WERI-Rb-1 (cell line): ENCODE results near the gene SCYGR5.
"Not testable (repeated sequence)": the region's sequence is repeated elsewhere in the genome, so short reads cannot be mapped to it uniquely, and the experiment has no call there.

Experiments used
- DNase-seq: peaks from one replicate; pipeline ENCODE4 v3.0.0-alpha.2; 2020
- H3K27ac ChIP-seq: fragments of 250-450 bp; sonication (Bioruptor Pico); 2 replicates; pipeline ENCODE4 v1.5.1; 2020; ENCODE audit warnings: mild to moderate bottlenecking, moderate library complexity
- H3K27me3 ChIP-seq: fragments of 250-450 bp; sonication (Bioruptor Pico); 2 replicates; pipeline ENCODE4 v1.5.1; 2021; ENCODE audit warnings: mild to moderate bottlenecking, low read depth, moderate library complexity; ENCODE audit not compliant: insufficient read depth, severe bottlenecking
- H3K36me3 ChIP-seq: fragments of 250-450 bp; sonication (Bioruptor Pico); 2 replicates; pipeline ENCODE4 v1.5.1; 2020; ENCODE audit warnings: mild to moderate bottlenecking, moderate library complexity
- H3K4me3 ChIP-seq: 2 replicates; pipeline ENCODE4 v1.5.1; 2011; ENCODE audit warnings: low read depth, mild to moderate bottlenecking, control low read depth, low read length
- H3K9me3 ChIP-seq: fragments of 250-450 bp; sonication (Bioruptor Pico); 2 replicates; pipeline ENCODE4 v1.5.1; 2021; ENCODE audit warnings: mild to moderate bottlenecking, moderate library complexity; ENCODE audit not compliant: severe bottlenecking
- CTCF ChIP-seq: IDR thresholded peaks from 2 replicates; pipeline ENCODE4 v1.5.1; 2011; ENCODE audit warnings: low read depth, mild to moderate bottlenecking, control low read depth, inconsistent platforms, low read length

SCYGR5 gene

GRCh38 chr2:227661827-227662226 is 4.8 kb upstream of the SCYGR5 start:
- no peak for TF ChIP-seq CTCF
- Histone ChIP-seq H3K4me3 (no peak overlapping the region), H3K36me3 (no peaks in the 10 kb centered on the region), H3K27ac (no peak overlapping the region), H3K27me3 (no peaks in the 10 kb centered on the region), H3K9me3 (no peaks in the 10 kb centered on the region)
- DNase-seq: no peak

DNA sequence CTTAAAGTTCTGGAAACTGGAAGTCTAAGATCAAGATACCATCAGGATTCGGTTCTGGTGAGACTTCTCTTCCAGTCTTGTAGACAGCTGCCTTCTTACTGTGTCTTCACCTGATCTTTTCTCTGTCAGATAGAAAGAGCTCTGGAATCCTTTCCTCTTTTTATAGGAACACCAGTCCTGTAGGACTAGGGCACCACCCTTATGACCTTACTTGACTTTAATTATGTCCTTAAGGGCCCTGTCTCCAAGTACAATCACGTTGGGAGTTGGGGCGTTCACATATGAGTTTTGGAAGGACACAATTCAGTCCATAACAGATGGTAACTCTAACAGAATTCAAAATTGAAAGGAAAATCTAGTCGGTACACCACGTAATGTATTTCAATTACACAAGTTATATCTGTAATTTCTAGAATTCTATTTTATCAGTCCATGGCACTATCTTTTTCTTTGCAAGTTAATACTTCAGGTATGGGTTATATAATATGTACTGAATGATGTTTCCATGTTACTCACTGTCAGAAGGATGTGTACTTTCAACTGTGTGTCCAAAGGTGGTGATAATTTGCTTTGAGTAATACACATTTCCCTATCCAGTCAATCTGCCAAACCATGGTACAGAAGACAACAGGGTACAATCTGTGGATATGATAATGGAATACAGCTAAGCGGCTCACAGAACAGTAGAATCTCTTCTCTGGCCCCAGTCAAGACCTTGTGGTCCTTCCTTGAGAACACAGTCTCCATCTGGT is 1.2 kb upstream of the SCYGR5 start:
- no peaks in the 10 kb centered on the region for H3K9me3 ChIP-seq
- TF ChIP-seq CTCF: no peak
- H3K36me3 ChIP-seq: no peaks in the 10 kb centered on the region
- no peak for DNase-seq
- H3K27ac ChIP-seq: no peak overlapping the region
- H3K4me3 ChIP-seq: no peak overlapping the region
- H3K27me3 ChIP-seq: peaks cover 7% of the 10 kb centered on the region

GRCh38 chr2:227671170-227671905 is 4.7 kb downstream of the SCYGR5 start:
- TF ChIP-seq CTCF: no peak
- Histone ChIP-seq H3K9me3 (no peaks in the 10 kb centered on the region), H3K36me3 (no peaks in the 10 kb centered on the region), H3K4me3 (no peak overlapping the region), H3K27ac (no peak overlapping the region), H3K27me3 (peaks cover 7% of the 10 kb centered on the region)
- DNase-seq: no peak

GRCh38 chr2:227673620-227674019 is 7.0 kb downstream of the SCYGR5 start:
- DNase-seq, H3K4me3 ChIP-seq, H3K36me3 ChIP-seq, H3K9me3 ChIP-seq, H3K27ac ChIP-seq, H3K27me3 ChIP-seq: not testable (repeated sequence)

DNA sequence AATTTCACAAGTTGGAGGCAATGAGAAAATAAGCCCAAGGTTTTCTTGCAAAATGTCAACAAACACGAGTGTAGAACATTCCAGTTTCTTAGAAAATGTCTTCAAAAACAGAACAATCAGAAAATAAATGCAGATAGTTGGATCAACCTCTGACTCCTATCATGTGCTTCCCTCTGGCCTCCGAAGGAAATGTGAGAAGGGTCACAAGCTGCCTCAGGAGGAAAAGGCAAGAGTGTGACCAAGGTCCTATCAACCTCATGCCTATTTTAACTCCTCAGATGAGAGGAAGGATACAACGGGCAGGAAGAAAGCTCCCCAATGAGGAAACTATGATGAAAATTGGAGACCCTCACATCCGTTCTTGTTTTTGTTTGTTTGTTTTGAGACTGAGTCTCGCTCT is 7.9 kb downstream of the SCYGR5 start:
- no peak for TF ChIP-seq CTCF
- DNase-seq: no peak
- Histone ChIP-seq H3K36me3 (no peaks in the 10 kb centered on the region), H3K9me3 (no peaks in the 10 kb centered on the region), H3K4me3 (no peak overlapping the region), H3K27me3 (no peaks in the 10 kb centered on the region), H3K27ac (no peak overlapping the region)

- H3K36me3 ChIP-seq: no peaks in the 10 kb centered on the region
- no peak overlapping the region for H3K27ac ChIP-seq
- H3K4me3 ChIP-seq: no peak overlapping the region
- H3K9me3 ChIP-seq: no peaks in the 10 kb centered on the region
- H3K27me3 ChIP-seq: no peaks in the 10 kb centered on the region
- TF ChIP-seq CTCF: no peak
- DNase-seq: no peak
These were observed 11.3 kb downstream of the SCYGR5 start for GRCh38 chr2:227677928-227678327.
